H9 (cell line): ENCODE data around the gene CABP7. TPM values are rescaled to one million over a fixed set of nuclear protein-coding genes. Genes with fewer than 3 reads are reported as not detected.

Source experiments
- DNase-seq: peaks from one replicate; pipeline ENCODE4 v3.0.0-alpha.2; 2017
- H2AFZ ChIP-seq: one replicate; pipeline ENCODE4 v1.6.1; 2013; ENCODE audit warnings: mild to moderate bottlenecking, low read length, control low read depth, moderate library complexity
- H2AK5ac ChIP-seq: 2 replicates; pipeline ENCODE4 v1.6.1; 2013; ENCODE audit warnings: low read length, control low read depth, mixed read lengths; ENCODE audit not compliant: insufficient read length
- H2BK120ac ChIP-seq: one replicate; pipeline ENCODE4 v1.6.1; 2013; ENCODE audit warnings: low read depth, mild to moderate bottlenecking, low read length, control low read depth, inconsistent platforms; ENCODE audit not compliant: poor library complexity, severe bottlenecking
- H2BK12ac ChIP-seq: 2 replicates; pipeline ENCODE4 v1.6.1; 2013; ENCODE audit warnings: low read length, control low read depth, mixed read lengths, low read depth; ENCODE audit not compliant: insufficient read length
- H2BK15ac ChIP-seq: 2 replicates; pipeline ENCODE4 v1.6.1; 2013; ENCODE audit warnings: low read depth, low read length, control low read depth
- H2BK20ac ChIP-seq: one replicate; pipeline ENCODE4 v1.6.1; 2013; ENCODE audit warnings: low read depth, mild to moderate bottlenecking, low read length, control low read depth, inconsistent platforms; ENCODE audit not compliant: poor library complexity, severe bottlenecking
- H2BK5ac ChIP-seq: 2 replicates; pipeline ENCODE4 v1.6.1; 2013; ENCODE audit warnings: low read length, control low read depth, mixed read lengths; ENCODE audit not compliant: insufficient read length
- H3K14ac ChIP-seq: 2 replicates; pipeline ENCODE4 v1.6.1; 2013; ENCODE audit warnings: low read length, control low read depth; ENCODE audit not compliant: insufficient read depth
- H3K18ac ChIP-seq: 2 replicates; pipeline ENCODE4 v1.6.1; 2013; ENCODE audit warnings: low read depth, mild to moderate bottlenecking, mixed read lengths, low read length, control low read depth; ENCODE audit not compliant: insufficient read length
- H3K23ac ChIP-seq: 2 replicates; pipeline ENCODE4 v1.6.1; 2013; ENCODE audit warnings: low read length, control low read depth, mixed read lengths, low read depth; ENCODE audit not compliant: insufficient read length
- H3K23me2 ChIP-seq: 2 replicates; pipeline ENCODE4 v1.6.1; 2013; ENCODE audit warnings: low read depth, mild to moderate bottlenecking, mixed read lengths, low read length, control low read depth; ENCODE audit not compliant: insufficient read length, poor library complexity, severe bottlenecking
- H3K27ac ChIP-seq: 2 replicates; pipeline ENCODE4 v1.5.1; 2013; ENCODE audit warnings: low read length, control low read depth, mixed read lengths, low read depth; ENCODE audit not compliant: insufficient read length
- H3K27me3 ChIP-seq: 2 replicates; pipeline ENCODE4 v1.6.1; 2013; ENCODE audit warnings: low read length, control low read depth, inconsistent platforms; ENCODE audit not compliant: insufficient read depth
- H3K4ac ChIP-seq: 2 replicates; pipeline ENCODE4 v1.6.1; 2013; ENCODE audit warnings: low read depth, mild to moderate bottlenecking, control low read depth, inconsistent platforms, low read length, moderate library complexity
- H3K4me1 ChIP-seq: 2 replicates; pipeline ENCODE4 v1.6.1; 2013; ENCODE audit warnings: low read length, control low read depth, inconsistent platforms; ENCODE audit not compliant: insufficient read depth
- H3K4me2 ChIP-seq: 2 replicates; pipeline ENCODE4 v1.6.1; 2013; ENCODE audit warnings: low read length, control low read depth, mixed read lengths; ENCODE audit not compliant: insufficient read length, insufficient read depth
- H3K56ac ChIP-seq: 2 replicates; pipeline ENCODE4 v1.6.1; 2013; ENCODE audit warnings: low read depth, mild to moderate bottlenecking, mixed read lengths, low read length, control low read depth; ENCODE audit not compliant: insufficient read length
- H3K79me1 ChIP-seq: 2 replicates; pipeline ENCODE4 v1.6.1; 2013; ENCODE audit warnings: low read depth, mild to moderate bottlenecking, moderate library complexity, low read length, control low read depth, inconsistent platforms; ENCODE audit not compliant: insufficient read depth, poor library complexity, severe bottlenecking
- H3K79me2 ChIP-seq: 2 replicates; pipeline ENCODE4 v1.6.1; 2013; ENCODE audit warnings: low read length, control low read depth, inconsistent platforms; ENCODE audit not compliant: insufficient read depth
- H3K9ac ChIP-seq: 2 replicates; pipeline ENCODE4 v1.6.1; 2013; ENCODE audit warnings: low read length, control low read depth, mixed read lengths; ENCODE audit not compliant: insufficient read length; ENCODE audit errors: extremely low read depth
- H3K9me3 ChIP-seq: one replicate; pipeline ENCODE4 v1.6.1; 2013; ENCODE audit warnings: low read depth, low read length, inconsistent platforms; ENCODE audit not compliant: control insufficient read depth
- H3T11ph ChIP-seq: one replicate; pipeline ENCODE4 v1.6.1; 2013; ENCODE audit warnings: mild to moderate bottlenecking, low read length, control low read depth, inconsistent platforms
- H4K20me1 ChIP-seq: one replicate; pipeline ENCODE4 v1.6.1; 2013; ENCODE audit not compliant: control insufficient read depth, insufficient read length, insufficient read depth
- H4K5ac ChIP-seq: 2 replicates; pipeline ENCODE4 v1.6.1; 2013; ENCODE audit warnings: low read depth, mild to moderate bottlenecking, mixed read lengths, low read length, control low read depth; ENCODE audit not compliant: insufficient read length
- H4K8ac ChIP-seq: replicated peaks from 2 replicates; pipeline ENCODE4 v1.6.1; 2013; ENCODE audit warnings: low read length, control low read depth, mixed read lengths, low read depth; ENCODE audit not compliant: insufficient read length
- H4K91ac ChIP-seq: 2 replicates; pipeline ENCODE4 v1.6.1; 2013; ENCODE audit warnings: low read depth, mild to moderate bottlenecking, moderate library complexity, mixed read lengths, low read length, control low read depth; ENCODE audit not compliant: insufficient read length
- H3K27ac Mint-ChIP-seq, 3 experiments: 2 replicates in 2 of 3; 3 replicates in 1 of 3; pipeline ENCODE4 v1.8.0; 2020 to 2021; ENCODE audit warnings: mixed read lengths in 3 of 3, mild to moderate bottlenecking in 1 of 3, moderate library complexity in 1 of 3
- H3K27me3 Mint-ChIP-seq: 2 replicates; pipeline ENCODE4 v1.8.0; 2021; ENCODE audit warnings: low read depth, mild to moderate bottlenecking, moderate library complexity, mixed read lengths
- H3K36me3 Mint-ChIP-seq, 3 experiments: 2 replicates in 2 of 3; 3 replicates in 1 of 3; pipeline ENCODE4 v1.8.0; 2020 to 2021; ENCODE audit warnings: low read depth in 3 of 3, mixed read lengths in 3 of 3; ENCODE audit not compliant: insufficient read depth in 1 of 3
- H3K4me1 Mint-ChIP-seq, 2 experiments: 2 replicates each; pipeline ENCODE4 v1.8.0; 2020; ENCODE audit warnings: mixed read lengths in 2 of 2
- H3K4me3 Mint-ChIP-seq, 2 experiments: 2 replicates in 1 of 2; 3 replicates in 1 of 2; pipeline ENCODE4 v1.8.0; 2020 to 2021; ENCODE audit warnings: mild to moderate bottlenecking in 2 of 2, mixed read lengths in 2 of 2, moderate library complexity in 1 of 2
- H3K9me3 Mint-ChIP-seq, 2 experiments: 2 replicates in 1 of 2; 3 replicates in 1 of 2; pipeline ENCODE4 v1.8.0; 2020; ENCODE audit warnings: mild to moderate bottlenecking in 2 of 2, mixed read lengths in 2 of 2, moderate library complexity in 1 of 2
- CTCF ChIP-seq: fragments of 200-600 bp; sonication (generic); conservative IDR thresholded peaks from 3 replicates; pipeline ENCODE4 v1.8.0; 2021; ENCODE audit warnings: antibody characterized with exemption, mild to moderate bottlenecking
- WGBS: extraction: QIAGEN DNeasy Blood & Tissue Kit; methylation state at CpG from one replicate; pipeline ENCODE4 v1.1.7; 2013; ENCODE audit warnings: missing lambda C conversion rate, low lambda C conversion rate, mixed read lengths; ENCODE audit not compliant: insufficient read length; ENCODE audit errors: extremely low coverage; 5-methylcytosine and 5-hydroxymethylcytosine counted together
- total RNA-seq: library from RNA; stranded (reverse); gene quantifications from 2 replicates; pipeline ENCODE4 v1.2.1, GENCODE V29; 2021

CABP7 gene
- total RNA-seq, 1 experiment from 2014 or later: 0.83 TPM

- Histone ChIP-seq H3K23me2 (no peaks in the 10 kb centered on the region), H2BK12ac (no peak overlapping the region), H2BK15ac (no peak overlapping the region), H2AFZ (no peak overlapping the region), H3T11ph (no peak overlapping the region), H3K4me2 (no peak overlapping the region), H4K8ac (no peak overlapping the region), H3K9me3 (no peaks in the 10 kb centered on the region), H3K27me3 (no peaks in the 10 kb centered on the region), H2BK5ac (no peak overlapping the region), H4K5ac (no peak overlapping the region), H3K9ac (no peak overlapping the region), H3K27ac (no peak overlapping the region), H3K14ac (no peak overlapping the region), H3K79me1 (no peaks in the 10 kb centered on the region), H3K18ac (no peak overlapping the region), H3K56ac (no peak overlapping the region), H4K20me1 (no peaks in the 10 kb centered on the region), H2AK5ac (no peak overlapping the region), H3K23ac (no peak overlapping the region), H2BK120ac (no peak overlapping the region), H2BK20ac (no peak overlapping the region), H3K79me2 (no peaks in the 10 kb centered on the region), H3K4me1 (no peaks in the 10 kb centered on the region), H4K91ac (no peak overlapping the region), H3K4ac (no peak overlapping the region)
- no peak for DNase-seq
- no peak for TF ChIP-seq CTCF
- no peak overlapping the region for H3K4me3 Mint-ChIP-seq
- H3K27ac Mint-ChIP-seq: peak overlapping the region in 1 of 3 experiments; percentile 47; a peak in 1 of 7 replicates
- H3K36me3 Mint-ChIP-seq: no peaks in the 10 kb centered on the region
- no peaks in the 10 kb centered on the region; the same call in 1 of the 2 replicates for H3K27me3 Mint-ChIP-seq
- WGBS: no CpG with 5 or more reads among the region's 7 CpGs
- no peaks in the 10 kb centered on the region for H3K9me3 Mint-ChIP-seq
- peaks cover 5 to 13% of the 10 kb centered on the region in 2 experiments for H3K4me1 Mint-ChIP-seq
Measured at GRCh38 chr22:29758068-29758622, 38.3 kb downstream of the CABP7 start.
